Right atrium auricular region (tissue), 2 donors: ENCODE data around the gene FCHO2. TPM values are rescaled to one million over a fixed set of nuclear protein-coding genes. Genes with fewer than 3 reads are reported as not detected.

ENCODE experiments used
- DNase-seq: peaks from one replicate; pipeline ENCODE4 v3.0.0-alpha.2; 2019; ENCODE audit warnings: low spot score
- H3K27ac ChIP-seq, 2 donors: fragments of 200-600 bp; sonication (generic); 1 replicate in 1 of 2; 2 replicates in 1 of 2; pipeline ENCODE4 v1.5.1; 2016 to 2019
- H3K27me3 ChIP-seq, 2 donors: fragments of 200-600 bp; sonication (generic); one replicate each; pipeline versions ENCODE4 v1.5.1 to v1.6.0; 2017 to 2019
- H3K36me3 ChIP-seq: fragments of 200-600 bp; sonication (generic); one replicate; pipeline ENCODE4 v1.5.1; 2016
- H3K4me1 ChIP-seq, 2 donors: fragments of 200-600 bp; sonication (generic); one replicate each; pipeline versions ENCODE4 v1.5.1 to v1.6.0; 2017 to 2019
- H3K4me3 ChIP-seq, 2 donors: fragments of 200-600 bp; sonication (generic); 1 replicate in 1 of 2; 2 replicates in 1 of 2; pipeline ENCODE4 v1.5.1; 2017 to 2019; ENCODE audit warnings: mild to moderate bottlenecking in 1 of 2, moderate library complexity in 1 of 2
- H3K9me3 ChIP-seq, 2 donors: fragments of 200-600 bp; sonication (generic); one replicate each; pipeline ENCODE4 v1.5.1; 2019
- CTCF ChIP-seq, 2 donors: fragments of 200-600 bp; sonication (generic); IDR thresholded peaks; one replicate each; pipeline ENCODE4 v1.5.1; 2019; ENCODE audit warnings: antibody characterized with exemption in 2 of 2
- total RNA-seq, 2 donors: library from RNA; depleted of rRNA; stranded (reverse); fragments of >200 nt; gene quantifications; one replicate each; pipeline ENCODE4 v1.1.0, GENCODE V29; 2016

The FCHO2 gene
- total RNA-seq, 2 donors from 2014 or later, result 10.7 to 12.1 TPM

- Histone ChIP-seq H3K36me3 (peaks cover 23% of the 10 kb centered on the region), H3K27ac (no peak overlapping the region), H3K4me3 (no peak overlapping the region), H3K9me3 (no peaks in the 10 kb centered on the region), H3K4me1 (no peaks in the 10 kb centered on the region), H3K27me3 (no peaks in the 10 kb centered on the region)
- TF ChIP-seq CTCF (IDR thresholded peaks at IDR 0.05), result no peak
- DNase-seq, result no peak
Observed at GRCh38 chr5:73067213-73067612, 111.4 kb downstream of the FCHO2 start.

GRCh38 chr5:73081093-73081492 lies 125.3 kb downstream of the FCHO2 start:
- peaks cover 15% of the 10 kb centered on the region for H3K36me3 ChIP-seq

GRCh38 chr5:73088026-73088425 lies 132.2 kb downstream of the FCHO2 start:
- no peak for TF ChIP-seq CTCF (IDR thresholded peaks at IDR 0.05)
- no peak overlapping the region for H3K4me3 ChIP-seq
- no peaks in the 10 kb centered on the region for H3K9me3 ChIP-seq
- no peak for DNase-seq
- no peak overlapping the region for H3K27ac ChIP-seq
- peaks cover 15% of the 10 kb centered on the region for H3K36me3 ChIP-seq
- H3K4me1 ChIP-seq, result no peaks in the 10 kb centered on the region
- H3K27me3 ChIP-seq, result no peaks in the 10 kb centered on the region

More at GRCh38 chr5:73081093-73081492, 125.3 kb downstream of the FCHO2 start:
- no peak overlapping the region for H3K4me3 ChIP-seq
- H3K4me1 ChIP-seq, result no peaks in the 10 kb centered on the region
- TF ChIP-seq CTCF (IDR thresholded peaks at IDR 0.05), result no peak
- H3K27me3 ChIP-seq, result no peaks in the 10 kb centered on the region
- H3K9me3 ChIP-seq, result no peaks in the 10 kb centered on the region
- DNase-seq, result no peak
- H3K27ac ChIP-seq, result no peak overlapping the region

GRCh38 chr5:73093943-73094342 lies 138.1 kb downstream of the FCHO2 start:
- Histone ChIP-seq H3K27me3 (no peaks in the 10 kb centered on the region), H3K36me3 (no peaks in the 10 kb centered on the region), H3K4me1 (no peaks in the 10 kb centered on the region), H3K4me3 (no peak overlapping the region), H3K27ac (no peak overlapping the region), H3K9me3 (peaks cover 0 to 18% of the 10 kb centered on the region in 2 donors)
- TF ChIP-seq CTCF (IDR thresholded peaks at IDR 0.05), result no peak
- DNase-seq, result no peak

GRCh38 chr5:73094415-73094814 lies 138.6 kb downstream of the FCHO2 start:
- no peaks in the 10 kb centered on the region for H3K27me3 ChIP-seq

More at GRCh38 chr5:73094415-73094814, 138.6 kb downstream of the FCHO2 start:
- H3K4me3 ChIP-seq, result no peak overlapping the region
- H3K36me3 ChIP-seq, result no peaks in the 10 kb centered on the region
- no peak for DNase-seq
- peaks cover 0 to 18% of the 10 kb centered on the region in 2 donors for H3K9me3 ChIP-seq
- H3K27ac ChIP-seq, result no peak overlapping the region
- no peaks in the 10 kb centered on the region for H3K4me1 ChIP-seq
- no peak for TF ChIP-seq CTCF (IDR thresholded peaks at IDR 0.05)
